ENCODE data around the gene SCRN2.

SCRN2 gene

DNA sequence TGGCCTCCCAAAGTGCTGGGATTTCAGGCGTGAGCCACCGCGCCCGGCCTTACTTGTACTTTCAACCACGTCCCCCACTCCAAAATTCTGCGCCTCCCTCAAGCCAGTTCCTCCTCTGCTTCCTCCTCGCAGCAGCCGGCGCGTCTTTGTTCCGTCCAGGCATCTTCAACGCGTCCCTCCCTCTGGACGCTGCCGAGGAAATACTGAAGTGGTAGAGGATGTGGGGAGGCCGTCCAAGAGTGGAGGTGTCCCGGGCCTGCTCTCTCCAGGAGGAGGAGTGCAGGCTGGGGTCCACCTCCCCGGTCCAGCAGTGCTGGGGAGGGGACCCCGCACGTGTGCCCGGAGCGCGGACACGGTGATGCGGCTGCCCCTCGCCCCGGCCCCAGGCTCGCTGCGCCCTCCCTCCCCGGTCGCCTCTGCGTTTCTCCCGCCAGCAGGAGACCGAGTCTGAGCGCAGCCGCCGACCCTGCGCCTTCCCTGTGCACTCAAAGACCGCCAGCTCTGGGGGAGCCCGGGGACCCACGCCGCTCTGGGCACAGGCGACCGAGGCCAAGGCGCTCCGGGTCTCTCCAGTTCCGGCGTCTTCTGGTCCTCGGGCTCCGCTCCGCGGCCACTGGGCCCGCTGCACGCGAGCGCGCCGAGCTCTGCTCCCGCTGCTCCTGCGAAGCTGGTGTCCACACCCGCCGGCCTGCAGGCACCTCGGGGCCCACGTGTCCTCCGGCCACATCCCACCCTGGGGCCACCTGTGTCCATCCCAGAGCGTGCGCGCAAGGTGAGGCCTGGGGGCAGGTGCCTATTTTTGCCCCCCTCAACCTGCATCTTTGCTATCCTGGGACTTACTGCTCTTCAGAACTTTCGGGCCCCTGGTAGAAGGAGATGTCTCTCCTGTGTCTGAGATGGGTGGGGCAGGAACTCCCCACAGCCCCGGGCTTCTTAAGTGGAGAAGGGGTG lies 51.2 kb downstream of the SCRN2 start:
- in situ Hi-C loops (cut with HindIII; ENCODE audit: low pct_ligation_motif_present, low pct_unique_long_range_greater_than_20kb, low sequenced_read_pairs), result no loop called here

More for the DNA sequence above, 51.2 kb downstream of the SCRN2 start:
- peak; percentile 64 for DNase-seq

Data from ACHN (cell line).